GM12892 (cell line): ENCODE results near the gene ZNF777.

Experiments used
- DNase-seq: peaks from one replicate; pipeline ENCODE4 v3.0.0; 2011; ENCODE audit not compliant: insufficient read length
- FAIRE-seq: peaks from 2 replicates; lab custom pipeline; 2011; peaks lifted over from hg19 to GRCh38; lab: Jason Lieb, UNC
- POLR2A ChIP-seq: IDR thresholded peaks from 2 replicates; pipeline ENCODE4 v1.6.1; 2011; ENCODE audit warnings: low read depth, low read length, control low read depth
- POLR2AphosphoS5 ChIP-seq: IDR thresholded peaks from 2 replicates; pipeline ENCODE4 v1.6.1; 2011; ENCODE audit warnings: low read depth, low read length, control low read depth
- TAF1 ChIP-seq: IDR thresholded peaks from 2 replicates; pipeline ENCODE4 v1.6.1; 2011; ENCODE audit warnings: low read depth, mild to moderate bottlenecking, control low read depth, low read length, borderline replicate concordance

The ZNF777 gene

DNA sequence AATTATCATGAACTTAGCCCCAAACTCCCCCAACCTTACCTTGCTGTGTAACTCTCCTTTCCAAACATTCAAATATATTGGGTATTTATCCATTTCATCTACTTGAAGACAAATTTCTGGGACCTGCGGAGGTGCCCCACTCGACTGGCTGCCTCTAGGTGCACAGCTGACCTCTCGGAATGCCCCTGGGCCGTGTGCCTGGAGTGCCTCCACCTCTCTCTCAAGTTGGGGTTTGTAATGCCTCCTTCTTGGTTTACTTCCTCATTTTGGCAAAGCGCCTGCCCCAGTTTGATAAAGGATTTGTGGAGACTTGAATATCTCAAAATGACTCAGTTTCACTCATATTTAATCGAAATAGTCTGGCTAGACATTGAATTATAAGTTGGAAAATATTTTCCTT lies 16.6 kb downstream of the ZNF777 start:
- DNase-seq (no peak), FAIRE-seq (no peak)
- no peak for TF ChIP-seq POLR2A
- TF ChIP-seq POLR2AphosphoS5 = no peak
- no peak for TF ChIP-seq TAF1

- FAIRE-seq (no peak), DNase-seq (no peak)
- TF ChIP-seq TAF1 = no peak
- no peak for TF ChIP-seq POLR2AphosphoS5
- no peak for TF ChIP-seq POLR2A
Observed at GRCh38 chr7:149443523-149443922, 17.3 kb downstream of the ZNF777 start.

- TF ChIP-seq TAF1 (no peak), POLR2A (no peak), POLR2AphosphoS5 (no peak)
- FAIRE-seq = no peak
- DNase-seq = no peak
Observed at GRCh38 chr7:149442924-149443323, 17.9 kb downstream of the ZNF777 start.

DNA sequence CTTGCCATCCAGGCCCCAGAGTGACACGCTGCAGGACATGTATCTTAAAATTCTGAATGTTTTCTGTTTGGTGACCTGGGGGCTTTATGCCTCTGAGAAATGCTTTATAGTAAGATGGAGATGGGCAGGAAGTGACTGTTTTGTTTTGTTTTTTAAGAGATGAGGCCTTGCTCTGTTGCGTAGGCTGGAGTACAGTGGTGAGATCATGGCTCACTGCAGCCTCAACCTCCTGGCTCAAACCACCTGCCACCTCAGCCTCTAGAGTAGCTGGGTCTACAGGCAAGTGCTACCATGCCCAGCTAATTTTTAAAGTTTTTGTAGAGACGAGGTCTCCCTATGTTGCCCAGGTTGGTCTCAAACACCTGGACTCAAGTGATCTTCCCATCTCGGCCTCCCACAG lies 20.6 kb downstream of the ZNF777 start:
- no peak for FAIRE-seq

DNA sequence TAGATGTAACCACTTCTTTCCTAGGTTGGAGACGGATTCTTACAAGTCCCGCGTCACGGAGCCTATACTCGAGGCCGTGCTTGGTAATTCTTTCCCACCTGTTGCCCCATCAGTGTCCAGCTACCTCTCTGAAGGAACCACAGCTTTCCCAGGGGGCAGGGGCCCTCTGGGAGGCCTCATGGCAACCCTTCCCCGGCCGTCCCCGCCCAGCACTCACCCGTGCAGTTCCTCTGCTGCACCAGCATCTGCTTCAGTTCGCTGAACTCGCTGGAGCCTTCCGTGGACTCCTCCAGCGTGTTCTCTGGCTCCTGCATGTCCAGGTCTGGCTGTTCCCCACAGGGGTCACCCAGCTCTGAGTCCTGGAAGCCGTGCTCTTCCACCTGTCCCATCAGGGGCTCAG lies 24.5 kb downstream of the ZNF777 start:
- DNase-seq = no peak
- TF ChIP-seq POLR2A (no peak), POLR2AphosphoS5 (no peak), TAF1 (no peak)
- no peak for FAIRE-seq

More for the DNA sequence above, 20.6 kb downstream of the ZNF777 start:
- no peak for TF ChIP-seq POLR2AphosphoS5
- TF ChIP-seq TAF1 = no peak
- TF ChIP-seq POLR2A = no peak
- DNase-seq = no peak

GRCh38 chr7:149433124-149433523 lies 27.7 kb downstream of the ZNF777 start:
- TF ChIP-seq TAF1 = no peak
- no peak for TF ChIP-seq POLR2AphosphoS5
- TF ChIP-seq POLR2A = no peak

GRCh38 chr7:149432121-149432691 lies 28.7 kb downstream of the ZNF777 start:
- TF ChIP-seq TAF1 (no peak), POLR2AphosphoS5 (no peak), POLR2A (no peak)
- no peak for FAIRE-seq
- no peak for DNase-seq

More at GRCh38 chr7:149433124-149433523, 27.7 kb downstream of the ZNF777 start:
- FAIRE-seq = no peak
- no peak for DNase-seq

- FAIRE-seq (no peak), DNase-seq (no peak)
- TF ChIP-seq POLR2A (no peak), TAF1 (no peak), POLR2AphosphoS5 (no peak)
Observed at GRCh38 chr7:149431486-149432120, 29.3 kb downstream of the ZNF777 start.

DNA sequence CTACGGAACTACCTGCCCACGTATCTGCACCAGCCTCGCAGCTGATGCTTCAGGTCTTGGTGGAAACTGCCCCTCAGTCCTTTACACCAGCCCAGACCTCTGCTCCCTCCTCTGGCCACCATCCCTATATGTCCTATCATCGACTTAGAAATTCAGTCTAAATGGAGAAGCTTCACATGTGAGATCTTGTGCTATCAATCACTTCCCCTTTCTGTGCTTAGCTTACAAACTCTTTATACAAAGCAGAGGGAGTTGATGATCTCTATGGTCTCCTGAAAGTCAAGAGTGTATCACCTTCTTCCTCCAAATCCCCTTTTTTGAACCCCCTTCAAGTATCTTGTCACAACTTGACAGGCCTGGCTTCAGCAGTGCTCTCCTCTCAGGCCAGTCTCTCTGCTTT lies 30.7 kb downstream of the ZNF777 start:
- TF ChIP-seq POLR2A (no peak), POLR2AphosphoS5 (no peak), TAF1 (no peak)
- no peak for DNase-seq
- FAIRE-seq = no peak

- FAIRE-seq (no peak), DNase-seq (no peak)
- no peak for TF ChIP-seq POLR2AphosphoS5
- TF ChIP-seq TAF1 = no peak
- TF ChIP-seq POLR2A = no peak
Observed at GRCh38 chr7:149427893-149428292, 33.0 kb downstream of the ZNF777 start.

GRCh38 chr7:149427096-149427680 lies 33.7 kb downstream of the ZNF777 start:
- DNase-seq = no peak
- TF ChIP-seq POLR2AphosphoS5 (no peak), POLR2A (no peak), TAF1 (no peak)
- FAIRE-seq = no peak
